SH-SY5Y (cell line): ENCODE data around the gene CDH4.

Experiments used
- GATA2 ChIP-seq: IDR thresholded peaks from 2 replicates; pipeline ENCODE4 v1.6.1; 2011; ENCODE audit warnings: mild to moderate bottlenecking, low read depth, low read length
- GATA3 ChIP-seq: IDR thresholded peaks from 2 replicates; pipeline ENCODE4 v1.6.1; 2011; ENCODE audit warnings: low read depth, mild to moderate bottlenecking, low read length, moderate library complexity

The CDH4 gene

GRCh38 chr20:61262036-61262435 lies 10.0 kb downstream of the CDH4 start:
- no peak for TF ChIP-seq GATA2
- no peak for TF ChIP-seq GATA3

GRCh38 chr20:61262514-61262913 lies 10.5 kb downstream of the CDH4 start:
- TF ChIP-seq GATA3, result no peak
- no peak for TF ChIP-seq GATA2

GRCh38 chr20:61263084-61263695 lies 11.1 kb downstream of the CDH4 start:
- TF ChIP-seq GATA2 (no peak), GATA3 (no peak)

GRCh38 chr20:61263938-61264337 lies 11.9 kb downstream of the CDH4 start:
- TF ChIP-seq GATA2, result no peak
- no peak for TF ChIP-seq GATA3

GRCh38 chr20:61267241-61267640 lies 15.2 kb downstream of the CDH4 start:
- TF ChIP-seq GATA2, result no peak
- no peak for TF ChIP-seq GATA3

DNA sequence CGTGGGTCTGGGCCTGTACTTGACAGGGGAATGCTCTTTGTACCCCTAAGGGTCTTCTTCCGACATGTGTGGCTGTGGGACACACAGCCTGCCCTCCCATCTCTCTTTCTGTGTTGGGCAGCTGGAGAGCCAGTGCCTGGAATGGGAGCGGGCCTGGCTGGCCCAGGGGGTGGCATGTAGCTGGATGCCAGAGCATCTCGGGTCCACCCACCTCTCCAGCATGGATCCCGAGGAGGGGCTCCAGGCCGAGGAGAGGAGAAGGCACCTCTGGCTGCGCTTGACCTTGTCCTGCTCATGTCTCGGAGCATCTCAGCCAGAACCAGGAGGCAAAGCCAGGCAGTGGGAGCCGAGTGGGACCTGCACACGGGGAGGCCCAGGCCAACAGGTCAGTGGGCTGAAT lies 16.0 kb downstream of the CDH4 start:
- TF ChIP-seq GATA2 (no peak), GATA3 (no peak)

DNA sequence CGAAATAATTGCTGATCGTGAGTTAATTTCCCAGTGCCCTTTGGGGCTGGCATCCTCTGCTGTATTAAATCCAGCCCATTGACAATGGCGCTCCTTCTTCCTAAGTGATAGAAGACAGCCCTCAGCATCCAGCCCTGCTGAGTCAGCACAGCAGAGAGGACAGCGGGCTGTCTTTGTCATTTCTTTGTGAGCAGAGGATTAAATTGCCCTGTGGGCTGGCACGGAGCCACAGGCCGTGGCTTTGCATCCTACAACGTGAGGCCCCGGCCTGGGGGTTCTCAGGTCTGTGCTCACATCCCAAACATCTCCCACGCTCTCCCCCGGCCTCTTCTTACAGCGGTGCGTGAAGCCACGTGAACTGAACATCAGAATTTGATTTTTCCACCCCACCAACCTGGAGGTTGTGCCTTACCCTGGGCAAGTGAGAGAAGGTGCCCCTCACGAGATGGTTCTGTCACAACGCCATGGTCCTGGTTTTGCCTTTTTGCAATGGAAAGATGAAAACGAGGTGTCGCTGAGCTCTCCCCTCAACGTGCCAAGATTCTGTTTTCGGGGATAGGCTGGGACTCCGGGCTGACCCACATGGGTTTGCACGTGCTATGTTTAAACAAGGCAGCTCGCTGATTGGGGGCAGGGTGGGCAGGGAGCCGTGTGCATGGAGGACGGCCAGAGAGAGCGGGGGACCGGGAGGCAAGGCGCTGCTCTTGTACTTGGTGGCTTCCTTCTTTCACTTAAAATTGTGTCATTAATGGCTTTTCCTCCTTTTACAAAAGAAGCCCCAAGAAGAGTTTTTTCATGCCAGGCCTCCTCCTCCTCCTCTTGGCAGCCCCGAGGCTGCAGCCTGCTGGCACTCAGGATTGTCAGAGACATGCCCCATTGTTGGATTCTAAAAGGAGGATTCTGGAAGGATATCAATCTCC lies 19.5 kb downstream of the CDH4 start:
- TF ChIP-seq GATA2 (no peak), GATA3 (no peak)

- TF ChIP-seq GATA2 (no peak), GATA3 (no peak)
Observed at GRCh38 chr20:61274326-61274725, 22.3 kb downstream of the CDH4 start.

- TF ChIP-seq GATA3 (no peak), GATA2 (no peak)
Observed at GRCh38 chr20:61278296-61278695, 26.2 kb downstream of the CDH4 start.

DNA sequence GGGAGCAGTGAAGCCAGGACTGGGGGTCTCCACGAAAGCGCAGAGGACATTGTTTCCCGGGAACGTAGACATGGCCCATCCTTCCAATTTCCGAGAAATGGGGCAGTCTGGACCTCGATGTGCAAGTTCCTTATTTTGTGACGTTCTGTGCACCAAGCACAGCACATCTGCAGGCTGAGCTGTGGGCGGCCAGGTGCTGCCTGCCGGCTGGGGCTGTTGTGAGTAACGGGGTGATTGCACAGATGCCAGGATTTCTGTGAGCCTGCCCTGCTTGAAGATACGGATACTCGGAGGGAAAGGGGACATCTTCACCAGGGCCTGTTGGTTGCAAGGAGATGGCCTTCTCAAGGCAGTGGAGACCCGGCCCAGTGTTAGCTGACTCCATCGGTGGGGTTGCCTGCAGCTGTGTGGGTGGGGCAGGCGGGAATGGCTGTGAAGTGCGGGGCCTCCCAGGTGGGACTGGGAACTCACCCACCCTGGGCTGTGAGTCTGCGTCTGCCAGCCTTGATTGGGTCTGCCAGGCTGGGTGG lies 27.6 kb downstream of the CDH4 start:
- TF ChIP-seq GATA3 (no peak), GATA2 (no peak)

DNA sequence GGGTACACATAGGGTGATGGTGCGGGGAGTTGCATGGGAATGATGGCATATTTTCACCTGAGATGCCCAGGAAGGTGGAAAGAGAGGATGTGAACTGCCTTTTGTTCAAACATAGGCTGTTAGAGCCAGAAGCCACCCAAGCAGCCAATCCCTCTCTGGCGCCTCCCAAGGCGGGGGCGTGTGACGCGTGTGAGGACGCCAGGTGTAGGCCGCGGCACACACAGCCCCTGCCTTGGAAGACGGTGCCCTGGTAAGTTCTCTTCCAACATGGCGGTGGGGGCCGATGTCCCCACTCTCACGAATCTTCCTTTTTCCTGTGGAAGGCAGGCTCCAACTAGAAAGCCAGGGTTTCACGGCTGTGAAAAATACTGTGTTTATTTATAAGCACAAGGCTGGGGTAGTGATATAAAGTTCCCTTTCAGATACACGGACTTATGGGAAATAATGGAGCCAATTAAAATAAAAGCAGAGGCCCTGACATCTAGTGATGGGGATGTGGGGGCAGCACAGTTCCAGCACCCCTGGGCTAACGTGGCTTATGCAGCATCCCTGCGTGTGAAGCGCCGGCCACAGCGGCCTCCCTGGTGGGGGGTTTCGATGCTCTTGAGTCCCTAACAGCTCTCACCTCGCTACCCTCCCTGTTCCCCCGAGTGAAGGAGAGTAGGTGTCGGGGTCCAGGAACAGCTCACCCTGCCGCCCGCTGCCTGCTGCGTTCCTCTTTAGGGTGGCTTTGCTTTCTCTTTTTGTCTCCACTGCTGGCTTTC lies 28.3 kb downstream of the CDH4 start:
- TF ChIP-seq GATA2, result no peak
- no peak for TF ChIP-seq GATA3

DNA sequence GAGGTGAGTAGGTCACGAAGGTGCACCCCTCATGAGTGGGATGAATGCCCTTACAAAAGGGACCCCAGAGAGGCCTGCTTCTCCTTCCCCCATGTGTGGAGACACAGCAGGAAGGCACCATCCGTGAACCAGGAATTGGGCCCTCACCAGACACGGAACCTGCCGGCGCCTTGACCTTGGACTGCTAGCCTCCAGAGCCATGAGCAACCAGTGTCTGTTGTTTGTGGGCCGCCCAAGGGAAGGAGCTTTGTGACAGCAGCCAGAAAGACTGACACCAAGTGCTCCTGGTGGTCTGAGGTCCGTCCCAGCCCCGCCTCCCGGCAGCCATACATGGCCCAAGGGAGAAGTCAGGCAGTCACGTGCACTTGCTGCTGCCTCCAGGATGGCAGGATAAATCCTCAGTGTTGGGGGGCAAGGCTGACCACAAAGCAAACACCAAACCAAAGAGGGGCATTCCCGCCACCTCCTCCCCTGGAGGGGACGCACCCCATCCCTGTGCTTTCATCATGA lies 29.3 kb downstream of the CDH4 start:
- TF ChIP-seq GATA3, result no peak
- no peak for TF ChIP-seq GATA2

DNA sequence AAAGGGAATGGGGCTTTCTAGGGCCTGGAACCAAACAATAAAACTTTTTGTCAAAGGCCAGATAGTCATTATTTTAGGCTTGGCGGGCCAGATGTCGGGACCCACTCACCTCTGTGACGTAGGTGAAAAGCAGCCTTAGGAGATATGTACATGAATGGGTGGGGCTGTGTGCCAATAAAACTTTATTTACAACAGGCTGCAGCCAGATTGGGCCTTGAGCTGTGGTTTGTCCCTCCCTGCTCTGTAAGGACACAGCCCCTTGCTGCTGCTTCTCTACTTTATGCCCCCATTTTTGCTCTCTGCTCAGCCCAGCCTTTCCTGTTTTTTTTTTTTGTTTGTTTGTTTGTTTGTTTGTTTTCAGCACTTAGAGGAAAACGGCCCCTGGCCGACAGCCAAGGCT lies 32.7 kb downstream of the CDH4 start:
- no peak for TF ChIP-seq GATA3
- TF ChIP-seq GATA2, result no peak

DNA sequence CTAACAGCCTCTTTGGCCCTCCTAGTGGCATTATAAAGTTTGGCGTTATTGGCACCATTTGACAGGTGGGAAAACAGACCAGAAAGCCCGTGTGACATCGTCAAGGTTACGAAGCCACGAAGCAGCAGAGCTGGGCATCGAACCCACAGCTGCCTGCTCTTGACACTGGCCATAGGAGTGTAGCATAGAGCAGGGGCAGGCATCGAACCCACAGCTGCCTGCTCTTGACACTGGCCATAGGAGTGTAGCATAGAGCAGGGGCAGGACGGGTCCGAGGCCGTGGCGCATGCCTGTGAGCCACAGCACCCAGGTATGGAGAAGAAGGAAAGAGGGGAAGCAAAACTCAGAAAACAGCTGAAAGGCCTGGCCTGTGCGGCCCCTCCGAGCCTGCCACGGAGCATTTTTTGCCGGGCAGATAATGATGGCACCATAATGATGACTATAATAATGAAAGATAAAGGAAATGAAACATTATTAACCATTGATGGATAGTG lies 33.1 kb downstream of the CDH4 start:
- TF ChIP-seq GATA2, result no peak
